GM23338 (cell line): ENCODE results near the gene SLC25A34. TPM values are rescaled to one million over a fixed set of nuclear protein-coding genes. Genes with fewer than 3 reads are reported as not detected.

Source experiments
- ATAC-seq: fragments of 200-7000 bp; cut with Tn5 transposase; 3 replicates; pipeline ENCODE4 v1.9.1; 2020
- DNase-seq: peaks from one replicate; pipeline ENCODE4 v3.0.0-alpha.2; 2015; ENCODE audit warnings: low spot score
- H2AFZ ChIP-seq: fragments of 200-600 bp; sonication (generic); 2 replicates; pipeline ENCODE4 v1.8.0; 2016; ENCODE audit warnings: antibody characterized with exemption, mild to moderate bottlenecking, moderate library complexity
- H3F3A ChIP-seq: fragments of 200-600 bp; sonication (generic); replicated peaks from 2 replicates; pipeline ENCODE4 v1.8.0; 2017; ENCODE audit warnings: antibody characterized with exemption, mixed run types, low read depth
- H3K27ac ChIP-seq: fragments of 200-600 bp; sonication (generic); 2 replicates; pipeline ENCODE4 v1.6.1; 2016; ENCODE audit warnings: low read depth
- H3K27me3 ChIP-seq: fragments of 200-600 bp; sonication (generic); 2 replicates; pipeline ENCODE4 v1.8.0; 2016; ENCODE audit warnings: mild to moderate bottlenecking, mixed run types, moderate library complexity; ENCODE audit not compliant: insufficient read depth
- H3K36me3 ChIP-seq: fragments of 200-600 bp; sonication (generic); 2 replicates; pipeline ENCODE4 v1.8.0; 2016; ENCODE audit warnings: mild to moderate bottlenecking; ENCODE audit not compliant: insufficient read depth
- H3K4me1 ChIP-seq: fragments of 200-600 bp; sonication (generic); 2 replicates; pipeline ENCODE4 v1.8.0; 2016; ENCODE audit warnings: mild to moderate bottlenecking, moderate library complexity; ENCODE audit not compliant: insufficient read depth
- H3K4me2 ChIP-seq: fragments of 200-600 bp; sonication (generic); 2 replicates; pipeline ENCODE4 v1.7.1; 2017; ENCODE audit warnings: mixed run types
- H3K4me3 ChIP-seq: fragments of 200-600 bp; sonication (generic); 2 replicates; pipeline ENCODE4 v1.6.1; 2016; ENCODE audit warnings: mixed run types
- H3K79me2 ChIP-seq: fragments of 200-600 bp; sonication (generic); replicated peaks from 2 replicates; pipeline ENCODE4 v1.8.0; 2017; ENCODE audit warnings: mild to moderate bottlenecking; ENCODE audit not compliant: insufficient read depth
- H3K9me2 ChIP-seq: fragments of 200-600 bp; sonication (generic); 2 replicates; pipeline ENCODE4 v1.8.0; 2017; ENCODE audit not compliant: insufficient read depth
- H4K20me1 ChIP-seq: fragments of 200-600 bp; sonication (generic); replicated peaks from 2 replicates; pipeline ENCODE4 v1.8.0; 2017; ENCODE audit warnings: mild to moderate bottlenecking; ENCODE audit not compliant: insufficient read depth
- H3K27ac Mint-ChIP-seq: 2 replicates; pipeline ENCODE4 v1.8.0; 2020; ENCODE audit warnings: inconsistent platforms, mild to moderate bottlenecking, moderate library complexity, mixed read lengths
- H3K27me3 Mint-ChIP-seq: 3 replicates; pipeline ENCODE4 v1.8.0; 2022; ENCODE audit warnings: low read depth, mild to moderate bottlenecking, moderate library complexity, mixed read lengths, inconsistent platforms; ENCODE audit not compliant: insufficient read depth, poor library complexity
- H3K36me3 Mint-ChIP-seq: 3 replicates; pipeline ENCODE4 v1.8.0; 2021; ENCODE audit warnings: low read depth, mild to moderate bottlenecking, inconsistent platforms, moderate library complexity, mixed read lengths
- H3K4me1 Mint-ChIP-seq: 3 replicates; pipeline ENCODE4 v1.8.0; 2020; ENCODE audit warnings: mild to moderate bottlenecking, inconsistent platforms, mixed read lengths
- H3K4me3 Mint-ChIP-seq: 3 replicates; pipeline ENCODE4 v1.8.0; 2021; ENCODE audit warnings: moderate library complexity, mild to moderate bottlenecking, inconsistent platforms, mixed read lengths
- H3K9me3 Mint-ChIP-seq: 3 replicates; pipeline ENCODE4 v1.8.0; 2020; ENCODE audit warnings: moderate library complexity, mild to moderate bottlenecking, inconsistent platforms, mixed read lengths
- CREB1 ChIP-seq: fragments of 250-450 bp; sonication (Bioruptor Pico); IDR thresholded peaks from 2 replicates; pipeline ENCODE4 v1.5.0; 2020; ENCODE audit warnings: low read depth, mild to moderate bottlenecking, moderate library complexity
- CTCF ChIP-seq, 2 experiments: fragments of 200-600 bp in 1 of 2; sonication (generic) in 1 of 2; conservative IDR thresholded peaks; 2 replicates each; pipeline versions ENCODE4 v1.5.1 to v1.6.1; 2016 to 2017; ENCODE audit warnings: antibody characterized with exemption in 2 of 2, low read depth in 2 of 2, mild to moderate bottlenecking in 2 of 2, moderate library complexity in 1 of 2
- EZH2 ChIP-seq: fragments of 200-600 bp; sonication (generic); IDR thresholded peaks from one replicate; pipeline ENCODE4 v1.8.0; 2017; ENCODE audit warnings: antibody characterized with exemption, mild to moderate bottlenecking, low read depth; ENCODE audit not compliant: unreplicated experiment
- EZH2phosphoT487 ChIP-seq: fragments of 200-600 bp; sonication (generic); IDR thresholded peaks from one replicate; pipeline ENCODE4 v1.8.1; 2018; ENCODE audit warnings: antibody characterized with exemption; ENCODE audit not compliant: unreplicated experiment
- JUNB ChIP-seq: IDR thresholded peaks from one replicate; pipeline ENCODE4 v1.6.1; 2016; ENCODE audit warnings: antibody characterized with exemption; ENCODE audit not compliant: unreplicated experiment
- NANOG ChIP-seq: IDR thresholded peaks from 2 replicates; pipeline ENCODE4 v1.6.1; 2016; ENCODE audit warnings: antibody characterized with exemption, borderline replicate concordance
- POLR2AphosphoS5 ChIP-seq: IDR thresholded peaks from 2 replicates; pipeline ENCODE4 v1.6.1; 2016; ENCODE audit warnings: antibody characterized with exemption, low read depth
- REST ChIP-seq: IDR thresholded peaks from one replicate; pipeline ENCODE4 v1.6.1; 2018; ENCODE audit warnings: antibody characterized with exemption; ENCODE audit not compliant: unreplicated experiment
- STAT1 ChIP-seq: IDR thresholded peaks from one replicate; pipeline ENCODE4 v1.6.1; 2016; ENCODE audit warnings: antibody characterized with exemption; ENCODE audit not compliant: unreplicated experiment
- ZNF114 ChIP-seq: fragments of 250-450 bp; sonication (Bioruptor Pico); IDR thresholded peaks from 2 replicates; pipeline ENCODE4 v1.5.0; 2020; ENCODE audit warnings: mild to moderate bottlenecking, moderate library complexity
- polyA plus RNA-seq: library from polyadenylated mRNA; unstranded; fragments of >200 nt; fragmentation: Nextera tagmentation; extraction: Ambion mirVana; gene quantifications from 2 replicates; pipeline ENCODE4 v1.2.1, GENCODE V29; 2016
- total RNA-seq: library from RNA; depleted of rRNA; stranded (reverse); fragments of >200 nt; shearing (Covaris generic); gene quantifications from 2 replicates; pipeline ENCODE4 v1.2.3, GENCODE V29; 2014

SLC25A34 gene
- total and polyA plus RNA-seq, 2 experiments from 2014 or later = 0.11 to 3.5 TPM

GRCh38 chr1:15726508-15726907 is 9.6 kb upstream of the SLC25A34 start:
- H3K9me2 ChIP-seq = no peaks in the 10 kb centered on the region
- Mint-ChIP-seq H3K27me3 (peaks cover 8% of the 10 kb centered on the region), H3K4me1 (no peaks in the 10 kb centered on the region), H3K9me3 (no peaks in the 10 kb centered on the region), H3K27ac (no peak overlapping the region), H3K4me3 (no peak overlapping the region), H3K36me3 (peaks cover 26% of the 10 kb centered on the region)
- DNase-seq (no peak), ATAC-seq (no peak)
- no peaks in the 10 kb centered on the region for H3K79me2 ChIP-seq
- H3K27me3 ChIP-seq = no peaks in the 10 kb centered on the region
- H3K36me3 ChIP-seq = no peaks in the 10 kb centered on the region; the same call in 1 of the 2 replicates
- no peaks in the 10 kb centered on the region for H3F3A ChIP-seq
- no peak overlapping the region for H3K27ac ChIP-seq
- H3K4me3 ChIP-seq = no peak overlapping the region
- no peak overlapping the region for H2AFZ ChIP-seq
- TF ChIP-seq STAT1 = no peak
- TF ChIP-seq ZNF114 (CRISPR knock-in tag) = no peak
- no peak for TF ChIP-seq POLR2AphosphoS5
- TF ChIP-seq EZH2 = no peak
- TF ChIP-seq NANOG = no peak
- no peak for TF ChIP-seq CREB1
- no peak for TF ChIP-seq JUNB
- TF ChIP-seq CTCF (conservative IDR thresholded peaks at IDR 0.05; ENCODE audit: low read depth in 2 of 2) = no peak
- no peak for TF ChIP-seq EZH2phosphoT487
- TF ChIP-seq REST = no peak
- no peak overlapping the region for H3K4me2 ChIP-seq
- no peaks in the 10 kb centered on the region for H3K4me1 ChIP-seq
- no peaks in the 10 kb centered on the region; the same call in none of the 2 replicates for H4K20me1 ChIP-seq

GRCh38 chr1:15727021-15727420 is 9.0 kb upstream of the SLC25A34 start:
- peaks cover 8% of the 10 kb centered on the region for H3K27me3 Mint-ChIP-seq
- Histone ChIP-seq H4K20me1 (no peaks in the 10 kb centered on the region; the same call in 1 of the 2 replicates), H2AFZ (no peak overlapping the region), H3K4me1 (no peaks in the 10 kb centered on the region), H3K9me2 (no peaks in the 10 kb centered on the region), H3K36me3 (no peaks in the 10 kb centered on the region), H3K79me2 (no peaks in the 10 kb centered on the region), H3K27ac (no peak overlapping the region), H3K4me3 (no peak overlapping the region), H3F3A (no peaks in the 10 kb centered on the region), H3K4me2 (no peak overlapping the region), H3K27me3 (no peaks in the 10 kb centered on the region)
- ATAC-seq (peak; percentile 49), DNase-seq (no peak)
- H3K4me1 Mint-ChIP-seq = no peaks in the 10 kb centered on the region
- H3K9me3 Mint-ChIP-seq = no peaks in the 10 kb centered on the region
- peaks cover 26% of the 10 kb centered on the region for H3K36me3 Mint-ChIP-seq
- TF ChIP-seq EZH2phosphoT487 (no peak), ZNF114 (CRISPR knock-in tag) (no peak), NANOG (no peak), CTCF (conservative IDR thresholded peaks at IDR 0.05; ENCODE audit: low read depth in 2 of 2) (no peak), POLR2AphosphoS5 (no peak), REST (peak; percentile 63)
- no peak overlapping the region for H3K27ac Mint-ChIP-seq
- no peak overlapping the region for H3K4me3 Mint-ChIP-seq
